Osteocyte (in vitro differentiated cells): ENCODE data around the gene HMG20A. TPM values are rescaled to one million over a fixed set of nuclear protein-coding genes. Genes with fewer than 3 reads are reported as not detected.
A peak's percentile ranks its signal among the peaks of the same experiment; 100 is the strongest.

Experiments
- DNase-seq: peaks from one replicate; pipeline ENCODE4 v3.0.0; 2021; ENCODE audit warnings: mixed read lengths; ENCODE audit not compliant: unreplicated experiment; ENCODE audit errors: extremely low spot score
- H3K27ac Mint-ChIP-seq: one replicate; pipeline ENCODE4 v1.8.0; 2021; ENCODE audit warnings: mild to moderate bottlenecking, mixed read lengths; ENCODE audit not compliant: unreplicated experiment
- H3K27me3 Mint-ChIP-seq: one replicate; pipeline ENCODE4 v1.8.0; 2021; ENCODE audit warnings: mixed read lengths; ENCODE audit not compliant: unreplicated experiment
- H3K36me3 Mint-ChIP-seq: one replicate; pipeline ENCODE4 v1.8.0; 2021; ENCODE audit warnings: mixed read lengths; ENCODE audit not compliant: unreplicated experiment
- H3K4me1 Mint-ChIP-seq: one replicate; pipeline ENCODE4 v1.8.0; 2021; ENCODE audit warnings: mixed read lengths; ENCODE audit not compliant: unreplicated experiment
- H3K4me3 Mint-ChIP-seq: one replicate; pipeline ENCODE4 v1.8.0; 2021; ENCODE audit warnings: mild to moderate bottlenecking, moderate library complexity, mixed read lengths; ENCODE audit not compliant: unreplicated experiment
- H3K9me3 Mint-ChIP-seq: one replicate; pipeline ENCODE4 v1.8.0; 2021; ENCODE audit warnings: mixed read lengths; ENCODE audit not compliant: unreplicated experiment
- total RNA-seq: library from RNA; stranded (reverse); gene quantifications from 2 replicates; pipeline ENCODE4 v1.2.1, GENCODE V29; 2021
- TF ChIP-seq, protein P1 (sequence below): fragments of 200-600 bp; sonication (generic); IDR thresholded peaks from 2 replicates; pipeline ENCODE4 v1.5.0; 2021; ENCODE audit warnings: antibody characterized with exemption, mild to moderate bottlenecking, moderate library complexity

HMG20A gene
- total RNA-seq, 1 donor from 2014 or later = 49.5 TPM

DNA sequence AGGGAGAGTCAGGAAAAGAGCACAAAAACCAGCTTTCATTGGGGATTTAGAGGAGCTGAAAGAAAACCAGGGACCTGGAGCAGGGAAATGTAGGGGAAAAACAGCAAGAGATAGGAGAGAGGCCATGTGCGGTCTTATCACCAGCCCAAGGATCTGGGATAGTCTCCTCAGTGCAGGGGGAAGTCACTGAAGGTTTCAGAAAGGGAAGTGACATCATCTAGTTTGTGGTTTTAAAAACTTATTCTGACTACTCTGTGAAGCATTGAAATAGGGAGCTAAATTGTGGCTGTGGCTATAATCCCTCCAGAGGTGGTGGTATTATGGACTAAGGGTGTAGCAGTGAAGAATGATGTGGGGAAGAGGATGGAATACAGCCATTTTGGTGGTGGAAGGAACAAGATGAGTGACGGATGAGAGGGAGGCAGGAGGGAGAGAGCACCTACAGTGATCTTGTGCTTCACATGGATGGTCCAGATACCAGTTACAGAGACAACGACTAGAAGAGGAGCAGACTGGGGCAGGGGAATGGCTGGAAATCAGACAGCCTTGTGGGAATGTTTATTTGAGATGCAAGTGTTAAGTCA is 72.7 kb downstream of the HMG20A start:
- H3K4me3 Mint-ChIP-seq = no peak overlapping the region
- H3K4me1 Mint-ChIP-seq = peaks cover 62% of the 10 kb centered on the region
- H3K27ac Mint-ChIP-seq = peak overlapping the region; percentile 29
- H3K36me3 Mint-ChIP-seq = peaks cover 16% of the 10 kb centered on the region
- no peaks in the 10 kb centered on the region for H3K27me3 Mint-ChIP-seq
- no peak for DNase-seq
- TF ChIP-seq, protein P1, sequence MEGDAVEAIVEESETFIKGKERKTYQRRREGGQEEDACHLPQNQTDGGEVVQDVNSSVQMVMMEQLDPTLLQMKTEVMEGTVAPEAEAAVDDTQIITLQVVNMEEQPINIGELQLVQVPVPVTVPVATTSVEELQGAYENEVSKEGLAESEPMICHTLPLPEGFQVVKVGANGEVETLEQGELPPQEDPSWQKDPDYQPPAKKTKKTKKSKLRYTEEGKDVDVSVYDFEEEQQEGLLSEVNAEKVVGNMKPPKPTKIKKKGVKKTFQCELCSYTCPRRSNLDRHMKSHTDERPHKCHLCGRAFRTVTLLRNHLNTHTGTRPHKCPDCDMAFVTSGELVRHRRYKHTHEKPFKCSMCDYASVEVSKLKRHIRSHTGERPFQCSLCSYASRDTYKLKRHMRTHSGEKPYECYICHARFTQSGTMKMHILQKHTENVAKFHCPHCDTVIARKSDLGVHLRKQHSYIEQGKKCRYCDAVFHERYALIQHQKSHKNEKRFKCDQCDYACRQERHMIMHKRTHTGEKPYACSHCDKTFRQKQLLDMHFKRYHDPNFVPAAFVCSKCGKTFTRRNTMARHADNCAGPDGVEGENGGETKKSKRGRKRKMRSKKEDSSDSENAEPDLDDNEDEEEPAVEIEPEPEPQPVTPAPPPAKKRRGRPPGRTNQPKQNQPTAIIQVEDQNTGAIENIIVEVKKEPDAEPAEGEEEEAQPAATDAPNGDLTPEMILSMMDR = no peak
- no peaks in the 10 kb centered on the region for H3K9me3 Mint-ChIP-seq

DNA sequence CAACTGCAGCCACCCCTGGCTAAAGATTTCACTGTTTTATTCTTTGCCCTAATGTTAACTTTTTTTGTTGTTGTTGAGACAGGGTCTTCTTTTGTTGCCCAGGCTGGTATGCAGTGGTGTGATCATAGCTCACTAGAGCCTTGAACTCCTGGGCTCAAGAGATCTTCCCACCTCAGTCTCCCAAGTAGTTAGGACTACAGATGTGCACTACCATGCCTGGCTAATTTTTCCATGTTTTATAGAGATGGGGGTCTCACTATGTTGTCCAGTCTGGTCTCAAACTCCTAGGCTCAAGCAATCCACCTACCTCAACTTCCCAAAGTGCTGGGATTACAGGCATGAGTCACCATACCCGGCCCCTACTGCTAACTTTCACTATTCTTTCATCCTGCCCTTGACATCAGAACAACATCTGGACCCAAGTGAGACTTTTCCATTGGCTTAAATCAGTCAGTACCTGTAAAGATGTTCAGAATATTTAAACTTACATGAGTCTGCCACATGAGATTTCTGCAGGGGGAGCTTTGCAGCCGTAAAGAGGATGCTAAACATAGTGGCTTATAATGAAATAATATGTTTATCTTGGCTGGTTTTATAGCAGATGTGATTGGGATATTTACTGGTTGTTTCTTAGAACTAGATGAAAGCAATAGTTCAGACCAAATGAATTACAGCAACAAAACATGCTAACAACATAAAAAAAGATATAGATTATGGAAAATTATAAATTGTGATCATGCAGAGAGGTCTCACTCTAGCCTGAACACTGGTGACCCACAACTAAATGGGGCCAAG is 73.6 kb downstream of the HMG20A start:
- no peak overlapping the region for H3K4me3 Mint-ChIP-seq

DNA sequence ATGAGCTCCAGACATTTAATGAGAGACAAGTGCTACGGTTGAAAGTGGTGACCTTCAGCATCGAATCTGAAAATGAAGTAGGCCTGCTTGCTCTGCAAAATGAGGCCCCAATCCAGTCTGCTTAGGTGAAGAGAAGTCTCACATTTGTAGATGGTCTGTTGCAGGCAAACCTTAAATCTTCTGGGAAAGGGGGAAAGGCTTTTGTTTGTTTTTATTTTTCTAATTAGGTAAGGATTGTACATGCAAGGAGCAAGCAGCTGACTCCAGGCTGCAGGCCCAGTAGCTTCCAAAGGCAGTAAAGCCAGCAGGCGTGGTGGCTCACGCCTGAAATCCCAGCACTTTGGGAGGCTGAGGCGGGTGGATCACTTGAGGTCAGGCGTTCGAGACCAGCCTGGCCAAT is 74.3 kb downstream of the HMG20A start:
- H3K27me3 Mint-ChIP-seq = no peaks in the 10 kb centered on the region
- peaks cover 75% of the 10 kb centered on the region for H3K4me1 Mint-ChIP-seq
- H3K27ac Mint-ChIP-seq = no peak overlapping the region
- DNase-seq = no peak
- TF ChIP-seq, protein P1 = no peak
- no peaks in the 10 kb centered on the region for H3K9me3 Mint-ChIP-seq
- H3K36me3 Mint-ChIP-seq = peaks cover 8% of the 10 kb centered on the region
- no peak overlapping the region for H3K4me3 Mint-ChIP-seq

More for the DNA sequence above, 73.6 kb downstream of the HMG20A start:
- Mint-ChIP-seq H3K27me3 (no peaks in the 10 kb centered on the region), H3K9me3 (no peaks in the 10 kb centered on the region), H3K27ac (peak overlapping the region; percentile 25), H3K36me3 (peaks cover 11% of the 10 kb centered on the region), H3K4me1 (peaks cover 70% of the 10 kb centered on the region)
- TF ChIP-seq, protein P1 = no peak
- no peak for DNase-seq

DNA sequence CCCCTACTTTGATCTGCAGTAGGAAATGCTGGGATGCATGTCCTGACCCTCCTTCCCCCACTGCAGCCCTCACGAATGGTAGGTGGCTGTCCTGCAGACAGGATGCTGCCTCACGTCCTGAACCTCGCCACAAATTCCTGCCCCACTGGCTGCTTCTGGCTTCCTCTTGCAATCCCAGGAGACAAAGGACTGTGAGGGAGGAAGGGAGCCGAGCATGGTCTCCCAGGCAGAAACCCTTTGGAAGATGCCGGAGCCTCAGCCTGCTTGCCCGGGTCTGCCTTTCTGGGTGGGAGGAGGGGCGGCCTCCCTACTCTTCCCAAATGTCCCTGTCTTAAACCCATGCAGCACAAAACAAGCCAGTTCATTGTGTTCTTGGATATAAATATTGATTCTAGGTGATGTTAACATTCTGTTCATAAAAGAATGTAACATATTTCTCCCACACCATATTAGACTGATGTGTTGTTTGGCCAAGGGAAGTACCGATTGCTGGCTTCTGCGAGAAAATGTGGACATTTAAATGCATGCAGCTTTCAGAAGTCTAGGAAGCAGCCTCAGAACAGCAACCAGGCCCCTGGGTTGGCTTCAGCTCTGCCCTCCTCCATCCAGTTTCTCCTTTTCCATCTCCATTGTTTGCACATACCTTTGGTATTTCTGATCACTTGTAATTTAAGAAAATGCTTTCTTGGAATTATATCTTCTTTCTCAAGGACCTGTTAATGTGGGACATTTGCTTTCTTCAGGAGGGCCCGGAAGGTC is 75.3 kb downstream of the HMG20A start:
- H3K4me3 Mint-ChIP-seq = peak overlapping the region; percentile 54
- no peaks in the 10 kb centered on the region for H3K27me3 Mint-ChIP-seq
- peak overlapping the region; percentile 95 for H3K27ac Mint-ChIP-seq
- DNase-seq = no peak
- peaks cover 8% of the 10 kb centered on the region for H3K36me3 Mint-ChIP-seq
- peaks cover 76% of the 10 kb centered on the region for H3K4me1 Mint-ChIP-seq
- H3K9me3 Mint-ChIP-seq = no peaks in the 10 kb centered on the region
- TF ChIP-seq, protein P1 = no peak

DNA sequence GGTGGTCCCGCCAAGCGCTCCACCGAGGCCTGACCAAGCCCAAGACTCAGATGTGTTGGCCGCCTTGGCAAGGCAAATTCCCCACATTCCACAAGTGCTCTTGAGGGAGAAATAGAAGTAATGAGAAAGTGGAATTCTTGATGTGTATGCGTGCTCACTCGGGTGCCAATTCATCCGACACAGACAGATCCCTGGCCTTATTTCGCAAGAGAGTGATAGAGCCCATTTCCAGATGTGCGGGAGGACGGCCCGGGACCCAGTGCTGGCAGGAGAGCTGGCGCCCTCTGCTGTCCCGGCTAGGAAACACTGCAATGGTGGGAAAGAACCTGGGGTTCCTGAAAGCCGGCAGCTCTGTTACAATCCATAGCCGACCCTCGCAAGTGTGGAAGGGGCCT is 76.0 kb downstream of the HMG20A start:
- Mint-ChIP-seq H3K9me3 (no peaks in the 10 kb centered on the region), H3K36me3 (peaks cover 3% of the 10 kb centered on the region), H3K27ac (peak overlapping the region; percentile 95), H3K27me3 (no peaks in the 10 kb centered on the region), H3K4me1 (peaks cover 82% of the 10 kb centered on the region), H3K4me3 (peak overlapping the region; percentile 54)
- peak; percentile 97 for DNase-seq
- TF ChIP-seq, protein P1 = peak; percentile 99
